Brain microvascular endothelial cell (primary cell): ENCODE measurements around the gene CDK14.

ENCODE experiments used
- DNase-seq: peaks from one replicate; pipeline ENCODE4 v3.0.0-alpha.2; 2020
- H3K27ac ChIP-seq: fragments of 250-450 bp; sonication (Bioruptor Pico); 2 replicates; pipeline ENCODE4 v1.5.1; 2020; ENCODE audit warnings: mild to moderate bottlenecking, moderate library complexity
- H3K27me3 ChIP-seq: fragments of 250-450 bp; sonication (Bioruptor Pico); replicated peaks from 2 replicates; pipeline ENCODE4 v1.5.1; 2020; ENCODE audit warnings: mild to moderate bottlenecking
- H3K36me3 ChIP-seq: fragments of 250-450 bp; sonication (Bioruptor Pico); replicated peaks from 2 replicates; pipeline ENCODE4 v1.5.1; 2020; ENCODE audit warnings: mild to moderate bottlenecking
- H3K4me3 ChIP-seq: 2 replicates; pipeline ENCODE4 v1.5.1; 2011; ENCODE audit warnings: low read depth, mild to moderate bottlenecking, control low read depth, low read length, moderate library complexity
- CTCF ChIP-seq: IDR thresholded peaks from 2 replicates; pipeline ENCODE4 v1.5.1; 2011; ENCODE audit warnings: low read depth, mild to moderate bottlenecking, moderate library complexity, low read length, control low read depth, inconsistent platforms; ENCODE audit errors: missing control alignments
- in situ Hi-C: cut with HindIII; loops from 2 replicates; pipeline ENCODE4 v1.10.0; 2017; ENCODE audit warnings: low sequenced_read_pairs, low pct_ligation_motif_present

Gene CDK14

DNA sequence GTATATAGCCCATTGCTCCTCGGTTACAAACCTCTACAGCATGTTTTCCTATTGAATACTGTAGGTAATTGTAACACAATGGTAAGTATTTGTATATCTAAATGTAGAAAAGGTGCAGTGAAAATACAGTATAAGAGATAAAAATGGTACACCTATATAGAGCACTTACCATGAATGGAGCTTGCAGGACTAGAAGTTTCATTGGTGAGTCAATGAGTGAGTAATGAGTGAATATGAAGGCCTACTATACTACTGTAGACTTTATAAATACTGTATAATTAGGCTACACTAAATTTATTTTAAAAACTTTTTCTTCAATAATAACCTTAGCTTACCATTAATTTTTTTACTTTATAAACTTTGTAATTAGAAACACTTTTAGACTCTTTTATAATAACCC is 239.7 kb downstream of the CDK14 start:
- in situ Hi-C loops, result no loop called here
- Histone ChIP-seq H3K36me3 (no peaks in the 10 kb centered on the region), H3K4me3 (no peak overlapping the region), H3K27ac (no peak overlapping the region), H3K27me3 (no peaks in the 10 kb centered on the region)
- DNase-seq, result no peak
- no peak for TF ChIP-seq CTCF

- no peak for DNase-seq
- no peak for TF ChIP-seq CTCF
- Histone ChIP-seq H3K4me3 (no peak overlapping the region), H3K36me3 (no peaks in the 10 kb centered on the region), H3K27ac (no peak overlapping the region), H3K27me3 (no peaks in the 10 kb centered on the region)
- in situ Hi-C loops, result no loop called here
These were observed 240.8 kb downstream of the CDK14 start for GRCh38 chr7:90836937-90837336.

- no peaks in the 10 kb centered on the region for H3K36me3 ChIP-seq
- H3K27me3 ChIP-seq, result no peaks in the 10 kb centered on the region
- DNase-seq, result no peak
- in situ Hi-C loops, result no loop called here
- no peak overlapping the region for H3K27ac ChIP-seq
- no peak overlapping the region for H3K4me3 ChIP-seq
- no peak for TF ChIP-seq CTCF
These were observed 242.7 kb downstream of the CDK14 start for GRCh38 chr7:90838799-90839198.

GRCh38 chr7:90839316-90839715 is 243.2 kb downstream of the CDK14 start:
- no peak overlapping the region for H3K27ac ChIP-seq
- TF ChIP-seq CTCF, result no peak
- no peaks in the 10 kb centered on the region for H3K36me3 ChIP-seq
- H3K27me3 ChIP-seq, result no peaks in the 10 kb centered on the region
- in situ Hi-C loops, result no loop called here
- no peak for DNase-seq
- no peak overlapping the region for H3K4me3 ChIP-seq

GRCh38 chr7:90839727-90840291 is 243.7 kb downstream of the CDK14 start:
- no peaks in the 10 kb centered on the region for H3K36me3 ChIP-seq
- no peak overlapping the region for H3K27ac ChIP-seq
- DNase-seq, result no peak
- in situ Hi-C loops, result no loop called here
- H3K4me3 ChIP-seq, result no peak overlapping the region
- no peak for TF ChIP-seq CTCF
- H3K27me3 ChIP-seq, result no peaks in the 10 kb centered on the region

- Histone ChIP-seq H3K27me3 (no peaks in the 10 kb centered on the region), H3K36me3 (no peaks in the 10 kb centered on the region), H3K4me3 (no peak overlapping the region), H3K27ac (no peak overlapping the region)
- in situ Hi-C loops, result no loop called here
- DNase-seq, result no peak
- TF ChIP-seq CTCF, result no peak
These were observed 245.8 kb downstream of the CDK14 start for GRCh38 chr7:90841759-90842429.
